Peyer's patch (tissue), 4 donors: ENCODE results near the gene TET1. TPM values are rescaled to one million over a fixed set of nuclear protein-coding genes. Genes with fewer than 3 reads are reported as not detected.
"Not testable (repeated sequence)": the region's sequence is repeated elsewhere in the genome, so short reads cannot be mapped to it uniquely, and the experiment has no call there.

Experiments
- DNase-seq, 3 donors: peaks; one replicate each; pipeline ENCODE4 v3.0.0-alpha.2; 2017 to 2019
- H3K27ac ChIP-seq, 4 donors: fragments of 200-600 bp; sonication (generic); one replicate each; pipeline ENCODE4 v1.5.1; 2016 to 2019
- H3K27me3 ChIP-seq, 2 donors: fragments of 200-600 bp; sonication (generic); one replicate each; pipeline ENCODE4 v1.5.1; 2019
- H3K36me3 ChIP-seq, 3 donors: fragments of 200-600 bp; sonication (generic); one replicate each; pipeline ENCODE4 v1.5.1; 2016 to 2019
- H3K4me1 ChIP-seq, 4 donors: fragments of 200-600 bp; sonication (generic); one replicate each; pipeline ENCODE4 v1.5.1; 2016 to 2019
- H3K4me3 ChIP-seq, 4 donors: fragments of 200-600 bp; sonication (generic); 1 replicate in 3 of 4; 2 replicates in 1 of 4; pipeline ENCODE4 v1.5.1; 2016 to 2019; ENCODE audit warnings: mild to moderate bottlenecking in 1 of 4
- H3K9me3 ChIP-seq, 4 donors: fragments of 200-600 bp; sonication (generic); one replicate each; pipeline ENCODE4 v1.5.1; 2016 to 2019; ENCODE audit warnings: mild to moderate bottlenecking in 1 of 4
- POLR2A ChIP-seq, 2 donors: fragments of 450-650 bp; IDR thresholded peaks; one replicate each; pipeline ENCODE4 v1.5.1; 2017; ENCODE audit warnings: antibody characterized with exemption in 2 of 2, mild to moderate bottlenecking in 2 of 2, moderate library complexity in 2 of 2
- total RNA-seq, 4 donors: library from RNA; depleted of rRNA; stranded (reverse); fragments of >200 nt; gene quantifications; one replicate each; pipeline ENCODE4 v1.1.0, GENCODE V29; 2016
- TF ChIP-seq, protein P1 (sequence below), 6 experiments: fragments of 450-650 bp in 4 of 6; fragments of 200-600 bp in 2 of 6; sonication (generic) in 1 of 6; IDR thresholded peaks; one replicate each; pipeline ENCODE4 v1.5.1; 2017 to 2019; ENCODE audit warnings: antibody characterized with exemption in 6 of 6, mild to moderate bottlenecking in 3 of 6, moderate library complexity in 1 of 6

TET1 gene
- total RNA-seq, 4 donors from 2014 or later: 1.1 to 3.3 (median 1.4) TPM

DNA sequence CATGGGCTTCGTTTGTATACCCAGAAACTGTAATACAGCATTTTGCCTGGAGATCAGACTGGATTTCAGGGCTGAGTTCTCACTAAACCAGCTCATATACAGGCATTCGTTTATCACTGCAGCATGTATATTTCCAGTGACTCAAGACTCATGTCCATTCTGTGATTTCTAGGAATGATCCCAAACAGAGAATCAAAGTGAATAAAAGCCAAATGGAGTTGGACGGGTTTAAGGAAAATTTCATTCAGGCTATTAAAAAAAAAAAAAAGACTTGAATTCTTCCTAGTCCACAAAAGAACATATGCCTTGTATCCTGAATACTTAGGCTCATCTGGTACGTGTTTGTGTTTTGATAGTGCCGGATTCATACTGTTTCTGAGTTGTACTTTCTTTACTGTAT lies 46.8 kb downstream of the TET1 start:
- no peaks in the 10 kb centered on the region for H3K9me3 ChIP-seq
- no peak for DNase-seq
- no peak for TF ChIP-seq POLR2A (IDR thresholded peaks at IDR 0.05)
- TF ChIP-seq, protein P1, sequence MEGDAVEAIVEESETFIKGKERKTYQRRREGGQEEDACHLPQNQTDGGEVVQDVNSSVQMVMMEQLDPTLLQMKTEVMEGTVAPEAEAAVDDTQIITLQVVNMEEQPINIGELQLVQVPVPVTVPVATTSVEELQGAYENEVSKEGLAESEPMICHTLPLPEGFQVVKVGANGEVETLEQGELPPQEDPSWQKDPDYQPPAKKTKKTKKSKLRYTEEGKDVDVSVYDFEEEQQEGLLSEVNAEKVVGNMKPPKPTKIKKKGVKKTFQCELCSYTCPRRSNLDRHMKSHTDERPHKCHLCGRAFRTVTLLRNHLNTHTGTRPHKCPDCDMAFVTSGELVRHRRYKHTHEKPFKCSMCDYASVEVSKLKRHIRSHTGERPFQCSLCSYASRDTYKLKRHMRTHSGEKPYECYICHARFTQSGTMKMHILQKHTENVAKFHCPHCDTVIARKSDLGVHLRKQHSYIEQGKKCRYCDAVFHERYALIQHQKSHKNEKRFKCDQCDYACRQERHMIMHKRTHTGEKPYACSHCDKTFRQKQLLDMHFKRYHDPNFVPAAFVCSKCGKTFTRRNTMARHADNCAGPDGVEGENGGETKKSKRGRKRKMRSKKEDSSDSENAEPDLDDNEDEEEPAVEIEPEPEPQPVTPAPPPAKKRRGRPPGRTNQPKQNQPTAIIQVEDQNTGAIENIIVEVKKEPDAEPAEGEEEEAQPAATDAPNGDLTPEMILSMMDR (IDR thresholded peaks at IDR 0.05): no peak
- no peak overlapping the region for H3K27ac ChIP-seq
- H3K4me1 ChIP-seq: no peaks in the 10 kb centered on the region
- H3K27me3 ChIP-seq: no peaks in the 10 kb centered on the region
- H3K4me3 ChIP-seq: no peak overlapping the region
- H3K36me3 ChIP-seq: no peaks in the 10 kb centered on the region

DNA sequence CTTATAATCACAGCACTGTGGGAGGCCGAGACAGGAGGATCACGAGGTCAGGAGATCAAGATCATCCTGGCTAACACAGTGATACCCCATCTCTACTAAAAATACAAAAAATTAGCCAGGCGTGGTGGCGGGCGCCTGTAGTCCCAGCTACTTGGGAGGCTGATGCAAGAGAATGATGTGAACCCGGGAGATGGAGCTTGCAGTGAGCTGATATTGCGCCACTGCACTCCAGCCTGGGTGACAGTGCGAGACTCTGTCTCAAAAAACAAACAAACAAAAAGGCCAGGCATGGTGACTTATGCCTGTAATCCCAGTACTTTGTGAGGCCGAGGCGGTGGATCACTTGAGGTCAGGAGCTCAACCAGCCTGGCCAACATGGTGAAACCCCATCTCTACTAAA lies 49.9 kb downstream of the TET1 start:
- not testable (repeated sequence) for H3K27ac ChIP-seq, DNase-seq, H3K9me3 ChIP-seq, H3K36me3 ChIP-seq, H3K4me3 ChIP-seq, H3K4me1 ChIP-seq, H3K27me3 ChIP-seq

DNA sequence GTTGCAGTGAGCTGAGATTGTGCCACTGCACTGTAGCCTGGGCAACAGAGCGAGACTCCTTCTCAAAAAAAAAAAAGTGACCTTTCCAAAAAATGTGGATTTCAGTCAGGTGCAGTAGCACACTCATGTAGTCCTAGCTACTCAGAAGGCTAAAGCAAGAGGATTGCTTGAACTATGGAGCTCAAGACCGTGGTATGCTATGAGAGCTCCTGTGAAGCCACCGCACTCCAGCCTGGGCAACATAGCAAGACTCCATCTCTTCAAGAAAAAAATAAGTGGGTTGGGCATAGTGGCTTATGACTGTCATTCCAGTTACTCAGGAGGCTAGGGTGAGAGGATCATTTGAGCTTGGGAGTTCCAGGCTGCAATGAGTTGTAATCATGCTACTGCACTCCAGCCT lies 51.1 kb downstream of the TET1 start:
- no peaks in the 10 kb centered on the region for H3K36me3 ChIP-seq
- H3K4me3 ChIP-seq: no peak overlapping the region
- H3K4me1 ChIP-seq: no peaks in the 10 kb centered on the region
- DNase-seq: no peak
- H3K9me3 ChIP-seq: no peaks in the 10 kb centered on the region
- H3K27me3 ChIP-seq: no peaks in the 10 kb centered on the region
- TF ChIP-seq POLR2A (IDR thresholded peaks at IDR 0.05): no peak
- TF ChIP-seq, protein P1 (IDR thresholded peaks at IDR 0.05): no peak
- H3K27ac ChIP-seq: no peak overlapping the region

DNA sequence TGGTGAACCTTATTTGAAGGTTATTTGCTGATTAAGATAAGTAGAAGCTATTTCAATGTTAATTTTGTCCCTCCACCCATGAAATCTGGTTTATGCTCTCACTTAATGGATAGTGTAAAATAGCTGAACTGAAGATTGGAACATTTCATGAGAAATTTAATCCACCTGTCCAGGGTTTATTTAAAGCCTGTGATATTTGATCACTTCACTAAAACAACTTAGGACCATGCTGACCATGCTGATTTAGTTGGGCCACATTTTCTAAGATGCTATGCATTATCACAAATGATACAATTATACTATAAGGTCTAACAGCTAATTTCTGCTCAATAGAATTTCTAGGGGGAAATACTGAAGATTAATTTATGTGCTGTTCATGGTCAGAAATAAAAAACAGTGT lies 53.8 kb downstream of the TET1 start:
- H3K4me1 ChIP-seq, H3K4me3 ChIP-seq, DNase-seq, H3K27ac ChIP-seq, H3K36me3 ChIP-seq, H3K27me3 ChIP-seq, H3K9me3 ChIP-seq: not testable (repeated sequence)

DNA sequence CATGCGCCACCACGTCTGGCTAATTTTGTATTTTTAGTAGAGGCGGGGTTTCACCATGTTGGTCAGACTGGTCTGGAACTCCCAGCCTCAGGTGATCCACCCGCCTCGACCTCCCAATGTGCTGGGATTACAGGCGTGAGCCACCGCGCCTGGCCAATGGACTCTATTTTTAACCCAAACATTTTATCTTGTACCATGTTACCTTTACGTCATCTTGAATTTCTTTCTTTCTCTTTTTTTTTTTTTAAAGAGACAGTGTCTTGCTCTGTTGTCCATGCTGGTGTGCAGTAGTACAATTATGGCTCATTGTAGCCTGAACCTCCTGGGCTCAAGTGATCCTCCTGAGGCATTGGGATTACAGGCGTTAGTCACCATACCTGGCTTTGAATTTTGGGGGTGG lies 57.6 kb downstream of the TET1 start:
- not testable (repeated sequence) for H3K9me3 ChIP-seq, DNase-seq, H3K27me3 ChIP-seq, H3K27ac ChIP-seq, H3K4me3 ChIP-seq, H3K36me3 ChIP-seq, H3K4me1 ChIP-seq

DNA sequence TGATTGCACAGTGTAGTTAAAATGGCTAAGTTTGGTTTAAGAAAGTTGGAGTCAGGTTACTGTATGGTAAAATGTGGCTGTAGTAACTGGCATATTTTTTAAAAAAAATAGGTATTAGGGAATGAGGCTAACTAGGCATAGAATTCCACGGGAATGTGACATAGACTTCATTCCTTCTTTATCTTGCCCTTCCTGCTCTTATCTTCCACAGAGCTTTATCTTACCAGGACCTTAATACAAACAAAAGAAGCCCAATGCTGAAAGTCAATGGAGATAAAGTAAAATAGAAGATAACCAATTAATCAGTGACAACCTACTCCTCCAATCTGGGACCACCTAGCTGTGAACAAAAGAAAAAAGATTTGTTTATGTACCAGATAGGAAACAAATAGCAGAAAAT lies 58.1 kb downstream of the TET1 start:
- Histone ChIP-seq H3K4me1 (no peaks in the 10 kb centered on the region), H3K27me3 (no peaks in the 10 kb centered on the region), H3K36me3 (no peaks in the 10 kb centered on the region), H3K4me3 (no peak overlapping the region), H3K9me3 (no peaks in the 10 kb centered on the region), H3K27ac (no peak overlapping the region)
- no peak for TF ChIP-seq POLR2A (IDR thresholded peaks at IDR 0.05)
- TF ChIP-seq, protein P1 (IDR thresholded peaks at IDR 0.05): no peak
- no peak for DNase-seq

DNA sequence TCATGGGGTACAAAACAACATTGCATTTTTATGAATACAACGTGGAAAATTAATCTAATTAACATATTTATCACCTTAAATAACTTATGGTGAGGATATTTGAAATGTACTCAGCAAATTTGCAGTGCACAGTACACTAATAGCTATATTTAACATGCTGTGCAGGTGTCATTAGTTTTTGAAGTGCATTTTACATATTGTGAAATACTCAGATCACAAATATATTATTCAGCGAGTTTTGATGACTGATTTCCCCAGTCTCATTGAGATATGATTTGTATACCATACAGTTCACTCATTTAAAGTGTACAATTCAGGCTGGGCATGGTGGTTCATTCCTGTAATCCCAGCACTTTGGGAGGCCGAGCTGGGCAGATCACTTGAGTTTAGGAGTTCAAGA lies 59.5 kb downstream of the TET1 start:
- Histone ChIP-seq H3K27ac (no peak overlapping the region), H3K4me1 (no peaks in the 10 kb centered on the region), H3K9me3 (no peaks in the 10 kb centered on the region), H3K36me3 (no peaks in the 10 kb centered on the region), H3K4me3 (no peak overlapping the region), H3K27me3 (no peaks in the 10 kb centered on the region)
- no peak for DNase-seq
- no peak for TF ChIP-seq POLR2A (IDR thresholded peaks at IDR 0.05)
- TF ChIP-seq, protein P1 (IDR thresholded peaks at IDR 0.05): no peak
